NT2/D1 (cell line): ENCODE data around the gene HELB.

Experiments
- YY1 ChIP-seq: IDR thresholded peaks from 2 replicates; pipeline ENCODE4 v1.6.1; 2011; ENCODE audit not compliant: insufficient read length, insufficient read depth
- ZNF274 ChIP-seq: IDR thresholded peaks from 2 replicates; pipeline ENCODE4 v1.6.1; 2011; ENCODE audit warnings: mild to moderate bottlenecking, low read depth, low read length

GRCh38 chr12:66297080-66297479 is 5.2 kb upstream of the HELB start:
- TF ChIP-seq ZNF274: no peak
- TF ChIP-seq YY1: no peak
